ENCODE data around the gene RAD51B.

DNA sequence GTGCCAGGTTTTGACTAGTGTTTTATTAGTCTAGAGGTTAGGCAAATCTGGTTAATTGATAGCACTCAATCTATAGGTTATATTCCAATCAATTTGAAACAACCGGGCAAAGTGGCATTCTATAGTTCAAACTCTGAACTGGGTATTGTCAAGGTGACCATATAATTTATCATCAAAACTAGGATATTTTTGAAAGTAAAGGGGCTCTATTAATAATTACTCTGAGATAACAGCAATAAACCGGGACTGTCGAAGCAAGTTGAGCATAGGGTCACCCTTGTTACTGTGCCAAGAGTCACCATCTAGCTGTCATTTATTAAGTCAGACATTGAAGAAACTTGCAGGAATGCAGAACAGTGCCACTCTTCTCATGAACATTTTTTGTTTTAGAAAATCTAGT is 321.2 kb downstream of the RAD51B start:
- TF ChIP-seq YY1 (IDR thresholded peaks at IDR 0.05; ENCODE audit: insufficient read depth, insufficient read length) (no peak), SUZ12 (IDR thresholded peaks at IDR 0.05; ENCODE audit: extremely low read depth, insufficient read depth, insufficient read length) (no peak)
